HepG2 (cell line): ENCODE measurements around the gene GDF7. TPM values are rescaled to one million over a fixed set of nuclear protein-coding genes. Genes with fewer than 3 reads are reported as not detected.

Experiments
- CENPT ChIP-seq: sonication (generic); formaldehyde crosslinking; IDR thresholded peaks from 2 replicates; pipeline ENCODE4 v1.8.0; 2022; ENCODE audit warnings: low read depth, mild to moderate bottlenecking, moderate library complexity, missing genetic modification reagents
- DR1 ChIP-seq: sonication (generic); formaldehyde crosslinking; IDR thresholded peaks from 2 replicates; pipeline ENCODE4 v1.8.0; 2021; ENCODE audit warnings: mild to moderate bottlenecking, missing genetic modification reagents, inconsistent platforms
- FOXC1 ChIP-seq: sonication (generic); formaldehyde crosslinking; IDR thresholded peaks from 2 replicates; pipeline ENCODE4 v1.8.0; 2022; ENCODE audit warnings: mild to moderate bottlenecking, missing genetic modification reagents, borderline replicate concordance
- GATA4 ChIP-seq: sonication (generic); IDR thresholded peaks from 2 replicates; pipeline ENCODE4 v1.6.1; 2016; ENCODE audit warnings: antibody characterized with exemption, low read depth, borderline replicate concordance
- GATAD1 ChIP-seq: IDR thresholded peaks from 2 replicates; pipeline ENCODE4 v1.6.1; 2016; ENCODE audit warnings: missing genetic modification reagents, missing compliant biosample characterization
- KLF16 ChIP-seq, 2 experiments: sonication (generic) in 1 of 2; formaldehyde crosslinking in 1 of 2; IDR thresholded peaks; 2 replicates each; pipeline versions ENCODE4 v1.6.1 to v1.8.0; 2016 to 2023; ENCODE audit warnings: missing genetic modification reagents in 2 of 2, missing compliant biosample characterization in 1 of 2
- MAFF ChIP-seq: IDR thresholded peaks from 2 replicates; pipeline ENCODE4 v1.6.1; 2011; ENCODE audit warnings: low read depth, low read length, improper control_type of control experiment
- PLSCR1 ChIP-seq: sonication (generic); formaldehyde crosslinking; IDR thresholded peaks from 2 replicates; pipeline ENCODE4 v1.5.0; 2020; ENCODE audit warnings: missing genetic modification reagents, mild to moderate bottlenecking, borderline replicate concordance
- RBM22 ChIP-seq: fragments of 200-400 bp; formaldehyde crosslinking; optimal IDR thresholded peaks from 2 replicates; pipeline ENCODE3; 2017; ENCODE audit warnings: mild to moderate bottlenecking, low read length, moderate library complexity
- RNF219 ChIP-seq: sonication (generic); formaldehyde crosslinking; IDR thresholded peaks from 2 replicates; pipeline ENCODE4 v1.5.0; 2020; ENCODE audit warnings: mild to moderate bottlenecking, missing genetic modification reagents
- SMC3 ChIP-seq: IDR thresholded peaks from 2 replicates; pipeline ENCODE4 v1.6.1; 2011; ENCODE audit warnings: low read length, improper control_type of control experiment
- SP1 ChIP-seq, 2 experiments: fragments of 450-650 bp in 1 of 2; sonication (generic) in 1 of 2; formaldehyde crosslinking in 1 of 2; IDR thresholded peaks; 2 replicates each; pipeline versions ENCODE4 v1.4.0 to v1.6.1; 2016 to 2020; ENCODE audit warnings: missing genetic modification reagents in 1 of 2
- TARDBP ChIP-seq: sonication (generic); formaldehyde crosslinking; IDR thresholded peaks from 2 replicates; pipeline ENCODE4 v1.8.0; 2022; ENCODE audit warnings: mild to moderate bottlenecking, missing genetic modification reagents
- ZFP62 ChIP-seq: sonication (generic); formaldehyde crosslinking; IDR thresholded peaks from 2 replicates; pipeline ENCODE4 v1.4.0; 2020; ENCODE audit warnings: missing genetic modification reagents
- ZNF510 ChIP-seq: sonication (generic); formaldehyde crosslinking; IDR thresholded peaks from 2 replicates; pipeline ENCODE4 v1.4.0; 2020; ENCODE audit warnings: low read depth, mild to moderate bottlenecking, missing genetic modification reagents
- ZNF530 ChIP-seq: sonication (generic); formaldehyde crosslinking; IDR thresholded peaks from 2 replicates; pipeline ENCODE4 v1.5.0; 2020; ENCODE audit warnings: low read depth, mild to moderate bottlenecking, missing genetic modification reagents
- ZNF646 ChIP-seq: sonication (generic); formaldehyde crosslinking; IDR thresholded peaks from 2 replicates; pipeline ENCODE4 v1.9.0; 2021; ENCODE audit warnings: mild to moderate bottlenecking, missing genetic modification reagents
- ZNF674 ChIP-seq: sonication (generic); formaldehyde crosslinking; IDR thresholded peaks from 2 replicates; pipeline ENCODE4 v1.5.0; 2020; ENCODE audit warnings: low read depth, mild to moderate bottlenecking, missing genetic modification reagents
- ZNF772 ChIP-seq: sonication (generic); formaldehyde crosslinking; IDR thresholded peaks from 2 replicates; pipeline ENCODE4 v1.5.0; 2020; ENCODE audit warnings: mild to moderate bottlenecking, missing genetic modification reagents
- ZNF891 ChIP-seq: sonication (generic); formaldehyde crosslinking; IDR thresholded peaks from 2 replicates; pipeline ENCODE4 v1.5.0; 2020; ENCODE audit warnings: mild to moderate bottlenecking, missing genetic modification reagents
- ZSCAN31 ChIP-seq: sonication (generic); formaldehyde crosslinking; IDR thresholded peaks from 2 replicates; pipeline ENCODE4 v1.5.0; 2020; ENCODE audit warnings: low read depth, mild to moderate bottlenecking, missing genetic modification reagents
- polyA plus RNA-seq, 8 experiments: library from polyadenylated mRNA; depleted of rRNA in 3 of 8; stranded (reverse) in 7 of 8; unstranded in 1 of 8; fragments of >200 nt; fragmentation: Illumina TruSeq in 4 of 8; extraction: Trizol in 4 of 8; gene quantifications; 2 replicates each; pipeline versions ENCODE4 v1.2.1 to v1.2.3, GENCODE V29; 2011 to 2016; ENCODE audit warnings: low read depth in 4 of 8, missing spikeins in 1 of 8, mixed read lengths in 1 of 8; ENCODE audit not compliant: insufficient read depth in 1 of 8
- total RNA-seq, 5 experiments: library from RNA; depleted of rRNA; stranded (reverse); fragments of >200 nt; fragmentation: Illumina TruSeq; extraction: Trizol; gene quantifications; 2 replicates each; pipeline ENCODE4 v1.2.3, GENCODE V29; 2016; ENCODE audit warnings: low read depth in 1 of 5

The GDF7 gene
- total and polyA plus RNA-seq, 2 of the 13 experiments (the other 11 are each of a cell fraction or from before 2014, with no cell fraction given): 1.6 to 15.0 TPM

GRCh38 chr2:20665243-20666004, 1.5 kb upstream of the GDF7 start (continued):
- TF ChIP-seq ZNF891 (CRISPR knock-in tag): peak; percentile 15
- no peak for TF ChIP-seq DR1
- TF ChIP-seq SP1 (IDR thresholded peaks at IDR 0.05): no peak
- TF ChIP-seq SP1 (CRISPR knock-in tag; IDR thresholded peaks at IDR 0.05): no peak
- TF ChIP-seq MAFF: no peak
- TF ChIP-seq PLSCR1 (CRISPR knock-in tag): no peak
- TF ChIP-seq ZNF646: 0 out of 2 replicates have a peak, but pooled peaks have one; percentile 44
- TF ChIP-seq CENPT (CRISPR knock-in tag): no peak
- no peak for TF ChIP-seq SMC3
- TF ChIP-seq ZNF510 (CRISPR knock-in tag): no peak
- no peak for TF ChIP-seq ZNF772
- no peak for TF ChIP-seq FOXC1 (CRISPR knock-in tag)
- TF ChIP-seq GATAD1 (CRISPR knock-in tag): no peak
- no peak for TF ChIP-seq RBM22
- TF ChIP-seq RNF219 (CRISPR knock-in tag): no peak
- TF ChIP-seq ZFP62 (CRISPR knock-in tag): no peak
- TF ChIP-seq KLF16 (CRISPR knock-in tag; IDR thresholded peaks at IDR 0.05): no peak
- TF ChIP-seq ZSCAN31 (CRISPR knock-in tag): no peak; the same call in 1 of the 2 replicates
- TF ChIP-seq TARDBP (CRISPR knock-in tag): no peak
- no peak for TF ChIP-seq ZNF674 (CRISPR knock-in tag)
- TF ChIP-seq ZNF530 (CRISPR knock-in tag): no peak
- TF ChIP-seq GATA4: no peak
